ENCODE data around the gene DIP2C.

Gene DIP2C

GRCh38 chr10:676178-676577 lies 13.3 kb downstream of the DIP2C start:
- DNase-seq (ENCODE audit: low spot score) = no peak

DNA sequence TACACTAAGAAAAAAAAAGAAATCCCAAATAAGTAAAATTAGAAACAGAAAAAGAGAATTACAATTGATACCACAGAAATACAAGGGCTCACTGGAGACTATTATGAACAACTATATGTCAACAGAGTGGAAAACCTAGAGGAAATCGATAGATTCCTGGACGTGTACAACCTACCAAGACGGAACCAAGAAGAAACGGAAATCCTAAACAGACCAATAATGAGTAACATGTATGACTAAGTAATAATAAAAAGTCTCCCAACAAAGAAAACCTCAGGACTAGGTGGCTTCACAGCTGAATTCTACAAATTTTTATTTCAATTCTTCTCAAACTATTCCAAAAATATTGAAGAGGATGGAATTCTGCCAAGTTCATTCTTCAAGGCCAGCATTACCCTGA lies 13.9 kb downstream of the DIP2C start:
- DNase-seq (ENCODE audit: low spot score) = no peak

GRCh38 chr10:673492-673891 lies 16.0 kb downstream of the DIP2C start:
- no peak for DNase-seq (ENCODE audit: low spot score)

- no peak for DNase-seq (ENCODE audit: low spot score)
These were observed 16.5 kb downstream of the DIP2C start for GRCh38 chr10:672992-673391.

GRCh38 chr10:672203-672602 lies 17.3 kb downstream of the DIP2C start:
- no peak for DNase-seq (ENCODE audit: low spot score)

- no peak for DNase-seq (ENCODE audit: low spot score)
These were observed 18.5 kb downstream of the DIP2C start for GRCh38 chr10:670990-671389.

- DNase-seq (ENCODE audit: low spot score) = no peak
These were observed 19.4 kb downstream of the DIP2C start for GRCh38 chr10:670038-670437.

- no peak for DNase-seq (ENCODE audit: low spot score)
These were observed 20.5 kb downstream of the DIP2C start for GRCh38 chr10:668786-669485.

DNA sequence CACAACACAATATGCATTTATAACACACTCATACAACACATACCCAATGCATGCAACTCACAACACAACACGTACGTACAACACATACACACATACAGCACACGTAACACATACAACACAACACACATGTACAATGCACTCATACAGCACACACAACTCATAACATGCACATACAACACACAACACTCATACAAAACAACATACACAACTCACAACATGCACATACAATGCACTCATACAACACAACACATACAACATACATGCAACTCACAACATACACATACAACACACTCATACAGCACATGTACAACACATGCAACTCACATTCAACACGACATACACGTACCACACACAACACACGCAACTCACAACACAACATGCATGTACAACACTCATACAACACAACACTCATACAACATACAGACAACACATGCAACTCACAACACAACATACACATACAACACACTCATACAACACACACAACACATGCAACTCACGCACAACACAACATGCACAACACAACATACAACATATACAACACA lies 21.8 kb downstream of the DIP2C start:
- no peak for DNase-seq (ENCODE audit: low spot score)

- peak; percentile 87 for DNase-seq (ENCODE audit: low spot score)
These were observed 22.4 kb downstream of the DIP2C start for GRCh38 chr10:667096-667495.

GRCh38 chr10:666237-667012 lies 23.0 kb downstream of the DIP2C start:
- DNase-seq (ENCODE audit: low spot score) = peak; percentile 36

- DNase-seq (ENCODE audit: low spot score) = peak; percentile 90
These were observed 23.8 kb downstream of the DIP2C start for GRCh38 chr10:665579-666091.

- no peak for DNase-seq (ENCODE audit: low spot score)
These were observed 24.6 kb downstream of the DIP2C start for GRCh38 chr10:664893-665292.

DNA sequence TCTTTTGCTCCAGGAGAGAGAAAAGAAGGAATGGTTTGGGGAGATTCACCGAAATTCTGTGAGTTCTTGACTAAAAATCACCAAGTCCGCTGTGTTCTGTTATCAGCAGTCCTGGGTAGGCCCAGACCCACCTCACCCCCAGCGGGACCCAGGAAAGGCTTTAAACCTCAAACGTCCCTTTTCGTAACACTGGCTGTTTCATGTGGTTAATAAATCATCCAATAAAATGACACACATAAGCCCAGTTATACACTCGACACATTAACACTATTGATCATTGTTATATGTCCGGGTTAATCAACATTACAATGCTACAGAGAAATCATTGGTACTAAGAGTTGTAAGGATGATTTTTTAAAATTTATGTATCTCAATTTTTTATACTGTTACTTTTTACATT lies 25.2 kb downstream of the DIP2C start:
- DNase-seq (ENCODE audit: low spot score) = no peak

DNA sequence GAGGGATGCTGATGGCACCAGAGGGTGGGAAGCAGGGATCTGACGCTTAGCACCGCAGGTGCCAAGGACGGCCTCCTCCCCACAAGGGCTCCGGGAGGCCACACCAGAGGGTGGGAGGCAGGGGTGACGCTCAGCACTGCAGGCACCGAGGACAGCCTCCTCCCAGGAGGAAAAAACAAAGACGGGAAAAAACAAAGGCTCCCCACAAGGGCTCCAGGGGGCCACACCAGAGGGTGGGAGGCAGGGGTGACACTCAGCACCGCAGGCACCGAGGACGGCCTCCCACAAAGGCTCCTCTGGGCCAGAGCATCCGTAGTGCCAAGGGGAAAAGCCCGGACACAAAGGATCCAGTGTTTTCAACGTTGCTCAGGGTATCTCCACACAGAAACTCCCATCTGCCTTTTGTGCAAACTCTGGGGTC lies 25.6 kb downstream of the DIP2C start:
- no peak for DNase-seq (ENCODE audit: low spot score)

- no peak for DNase-seq (ENCODE audit: low spot score)
These were observed 26.1 kb downstream of the DIP2C start for GRCh38 chr10:663466-663751.

DNA sequence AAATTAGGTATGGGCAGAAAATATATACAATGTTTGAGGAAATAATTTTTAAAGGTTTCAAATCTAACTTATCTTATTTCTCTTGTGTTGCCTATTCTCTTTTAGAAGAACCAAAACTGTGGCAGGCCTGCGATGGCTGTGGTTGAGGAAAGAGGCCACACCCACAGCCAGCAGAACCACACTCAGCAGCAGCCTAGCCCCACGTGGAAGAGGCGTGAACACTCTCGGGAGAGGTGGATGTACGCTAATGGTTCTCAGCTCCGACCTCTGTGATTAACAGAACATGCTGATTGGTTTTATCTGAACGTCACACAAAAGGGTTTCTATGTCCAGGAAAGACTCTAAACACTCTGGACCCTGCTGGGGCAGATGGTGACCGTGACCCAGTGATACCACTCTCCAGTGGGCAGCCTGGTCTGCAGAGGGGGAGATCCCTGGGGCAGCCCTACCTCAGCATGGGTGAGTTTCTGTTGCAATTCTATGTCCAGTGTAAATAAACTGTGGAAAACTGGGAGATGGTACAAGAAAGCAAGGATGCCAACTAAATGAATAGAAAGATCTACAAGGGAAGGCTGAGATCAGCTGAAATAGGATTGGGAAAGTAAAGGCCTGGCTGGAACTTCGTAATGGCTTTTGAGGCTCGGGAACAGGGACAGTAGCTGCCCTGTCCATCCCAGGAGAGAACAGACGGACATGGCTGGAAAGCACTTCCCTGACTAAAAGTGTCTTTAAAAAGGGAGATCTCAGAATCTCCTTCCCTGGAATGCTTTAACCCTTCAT lies 26.6 kb downstream of the DIP2C start:
- no peak for DNase-seq (ENCODE audit: low spot score)

- no peak for DNase-seq (ENCODE audit: low spot score)
These were observed 27.3 kb downstream of the DIP2C start for GRCh38 chr10:662223-662605.

DNA sequence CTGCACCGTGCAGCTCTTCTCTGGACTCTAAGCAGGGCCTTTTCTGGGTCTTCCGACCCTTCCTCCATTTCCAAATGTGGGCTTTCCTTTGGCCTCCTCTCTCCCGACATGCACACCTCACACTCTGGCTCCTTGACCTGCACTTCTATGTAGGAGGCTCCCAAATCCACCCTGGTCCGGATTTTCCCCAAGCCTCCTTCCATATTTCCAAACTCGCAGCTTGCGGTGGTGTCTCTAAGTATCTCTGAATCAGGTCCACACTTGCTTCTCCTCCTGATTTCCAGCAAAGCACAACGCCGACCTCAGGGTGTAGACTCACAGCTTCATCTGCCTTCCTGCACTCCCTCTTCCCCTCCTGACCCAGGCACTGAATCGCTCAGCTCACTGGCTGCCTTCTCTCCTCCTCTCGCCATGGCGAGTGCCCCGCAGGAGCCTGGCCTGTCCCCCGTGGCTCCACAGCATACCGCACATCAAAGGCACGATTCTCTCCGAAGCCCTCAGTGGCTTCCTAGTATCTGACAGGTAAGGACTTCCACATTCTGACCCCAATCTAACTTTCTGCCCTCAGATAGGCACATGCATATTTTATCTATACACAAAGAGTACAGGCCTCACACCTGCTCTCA lies 27.8 kb downstream of the DIP2C start:
- DNase-seq (ENCODE audit: low spot score) = no peak

- DNase-seq (ENCODE audit: low spot score) = no peak
These were observed 28.4 kb downstream of the DIP2C start for GRCh38 chr10:660970-661596.

DNA sequence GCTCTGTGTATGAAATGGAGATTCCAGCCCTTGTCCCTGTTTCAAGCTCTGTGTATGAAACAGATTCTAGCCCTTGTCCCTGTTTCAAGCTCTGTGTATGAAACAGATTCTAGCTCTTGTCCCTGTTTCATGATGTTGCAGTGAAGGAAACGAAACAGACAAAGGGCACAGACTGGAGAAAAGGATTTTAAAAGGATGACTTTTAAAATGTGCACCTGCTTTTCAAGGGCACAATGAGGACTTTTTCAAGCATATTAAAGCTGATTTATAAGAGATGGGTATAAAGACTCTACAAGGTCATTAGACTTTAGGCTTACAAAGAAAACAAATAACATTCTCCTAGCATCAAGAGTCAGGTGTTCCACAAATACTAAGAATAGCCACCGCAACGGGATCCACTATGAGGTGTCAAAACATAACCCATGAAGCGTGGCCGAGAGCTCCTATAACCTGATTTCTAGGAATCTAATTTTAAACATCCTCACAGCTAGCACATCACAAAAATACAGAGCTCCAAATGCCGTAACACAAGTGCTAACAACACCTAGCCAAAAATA lies 29.0 kb downstream of the DIP2C start:
- DNase-seq (ENCODE audit: low spot score) = no peak
